ENCODE data around the gene FOXRED1.
"Not testable (repeated sequence)": the region's sequence is repeated elsewhere in the genome, so short reads cannot be mapped to it uniquely, and the experiment has no call there.

GRCh38 chr11:126255507-126255906 is 13.4 kb upstream of the FOXRED1 start:
- not testable (repeated sequence) for TF ChIP-seq CTCF (IDR thresholded peaks at IDR 0.05; ENCODE audit: insufficient read depth, low read length); POLR2AphosphoS5 (IDR thresholded peaks at IDR 0.05; ENCODE audit: low read depth)
